IPS-20b (cell line): ENCODE data around the gene IRF3.
A peak's percentile ranks its signal among the peaks of the same experiment; 100 is the strongest.
"Not testable (repeated sequence)": the region's sequence is repeated elsewhere in the genome, so short reads cannot be mapped to it uniquely, and the experiment has no call there.

ENCODE experiments used
- H3K27ac ChIP-seq: one replicate; pipeline ENCODE4 v1.5.1; 2013; ENCODE audit warnings: low read length
- H3K27me3 ChIP-seq: 2 replicates; pipeline ENCODE4 v1.6.1; 2013; ENCODE audit warnings: mild to moderate bottlenecking, low read length, inconsistent platforms; ENCODE audit not compliant: insufficient read depth
- H3K36me3 ChIP-seq: 2 replicates; pipeline ENCODE4 v1.6.1; 2013; ENCODE audit warnings: low read depth, mild to moderate bottlenecking, inconsistent platforms, low read length, moderate library complexity; ENCODE audit not compliant: insufficient read depth
- H3K4me1 ChIP-seq: 2 replicates; pipeline ENCODE4 v1.6.1; 2013; ENCODE audit warnings: mild to moderate bottlenecking, control low read depth, inconsistent platforms, low read length, moderate library complexity; ENCODE audit not compliant: insufficient read depth
- H3K4me3 ChIP-seq: 2 replicates; pipeline ENCODE4 v1.5.1; 2013; ENCODE audit warnings: mild to moderate bottlenecking, low read length, inconsistent platforms
- H3K9ac ChIP-seq: 2 replicates; pipeline ENCODE4 v1.6.1; 2013; ENCODE audit warnings: low read depth, mild to moderate bottlenecking, inconsistent platforms, low read length, moderate library complexity
- H3K9me3 ChIP-seq: 2 replicates; pipeline ENCODE4 v1.6.1; 2013; ENCODE audit warnings: mild to moderate bottlenecking, low read depth, low read length, inconsistent platforms; ENCODE audit not compliant: insufficient read depth

Gene IRF3

DNA sequence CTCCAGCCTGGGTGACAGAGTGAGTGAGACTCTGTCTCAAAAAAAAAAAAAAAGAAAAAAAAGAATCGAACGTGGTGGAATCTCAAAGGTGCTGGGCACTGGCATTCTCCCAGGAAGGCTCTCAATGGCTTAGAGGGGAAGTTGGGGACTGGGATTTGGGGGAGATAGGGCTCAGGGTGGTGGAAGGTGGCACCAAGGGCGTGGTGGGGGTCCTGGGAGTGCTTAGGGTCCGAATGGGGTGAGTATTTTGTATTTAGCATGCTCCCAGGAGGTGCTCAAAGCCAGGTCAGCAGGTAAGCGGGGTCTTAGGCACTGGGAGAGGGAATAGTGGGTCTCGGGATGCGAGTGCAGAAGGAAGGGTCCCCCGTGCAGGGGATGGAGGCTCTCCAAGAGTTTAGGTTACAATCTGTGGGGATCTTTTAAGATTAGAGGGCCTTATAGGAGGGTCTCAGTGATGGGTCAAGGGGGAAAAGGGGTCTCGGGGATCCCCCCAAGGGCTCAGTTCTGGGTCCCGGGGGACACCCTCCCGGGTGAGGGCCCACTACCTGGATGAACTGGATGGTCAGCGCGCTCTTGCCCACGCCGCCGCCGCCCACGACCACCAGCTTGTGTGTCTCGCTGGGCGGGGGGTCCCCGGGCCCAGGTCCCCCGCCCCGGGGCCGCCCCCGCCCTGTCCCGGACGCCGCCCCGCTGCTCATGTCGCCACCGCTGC is 26.1 kb downstream of the IRF3 start:
- Histone ChIP-seq H3K9me3 (no peaks in the 10 kb centered on the region), H3K36me3 (no peaks in the 10 kb centered on the region), H3K4me1 (peaks cover 17% of the 10 kb centered on the region), H3K27ac (no peak overlapping the region), H3K27me3 (peaks cover 12% of the 10 kb centered on the region), H3K4me3 (peak overlapping the region; percentile 66), H3K9ac (peak overlapping the region; percentile 47; the same call in 1 of the 2 replicates)

GRCh38 chr19:49637821-49638738 is 27.6 kb downstream of the IRF3 start:
- no peaks in the 10 kb centered on the region for H3K9me3 ChIP-seq
- peak overlapping the region; percentile 48; the same call in 1 of the 2 replicates for H3K9ac ChIP-seq
- H3K27me3 ChIP-seq = peaks cover 12% of the 10 kb centered on the region
- no peak overlapping the region for H3K27ac ChIP-seq
- peak overlapping the region; percentile 61 for H3K4me3 ChIP-seq
- no peaks in the 10 kb centered on the region for H3K36me3 ChIP-seq
- peaks cover 13% of the 10 kb centered on the region for H3K4me1 ChIP-seq

GRCh38 chr19:49636233-49636932 is 29.3 kb downstream of the IRF3 start:
- H3K4me3 ChIP-seq = no peak overlapping the region
- H3K9ac ChIP-seq = no peak overlapping the region
- no peaks in the 10 kb centered on the region for H3K9me3 ChIP-seq
- no peak overlapping the region for H3K27ac ChIP-seq
- H3K36me3 ChIP-seq = no peaks in the 10 kb centered on the region
- H3K27me3 ChIP-seq = peaks cover 12% of the 10 kb centered on the region
- H3K4me1 ChIP-seq = peaks cover 8% of the 10 kb centered on the region; the same call in 1 of the 2 replicates

GRCh38 chr19:49635530-49636232 is 30.0 kb downstream of the IRF3 start:
- H3K4me1 ChIP-seq = peaks cover 5% of the 10 kb centered on the region; the same call in 1 of the 2 replicates
- no peak overlapping the region for H3K27ac ChIP-seq
- peaks cover 12% of the 10 kb centered on the region for H3K27me3 ChIP-seq
- no peaks in the 10 kb centered on the region for H3K9me3 ChIP-seq
- H3K4me3 ChIP-seq = no peak overlapping the region
- no peak overlapping the region for H3K9ac ChIP-seq
- H3K36me3 ChIP-seq = no peaks in the 10 kb centered on the region

DNA sequence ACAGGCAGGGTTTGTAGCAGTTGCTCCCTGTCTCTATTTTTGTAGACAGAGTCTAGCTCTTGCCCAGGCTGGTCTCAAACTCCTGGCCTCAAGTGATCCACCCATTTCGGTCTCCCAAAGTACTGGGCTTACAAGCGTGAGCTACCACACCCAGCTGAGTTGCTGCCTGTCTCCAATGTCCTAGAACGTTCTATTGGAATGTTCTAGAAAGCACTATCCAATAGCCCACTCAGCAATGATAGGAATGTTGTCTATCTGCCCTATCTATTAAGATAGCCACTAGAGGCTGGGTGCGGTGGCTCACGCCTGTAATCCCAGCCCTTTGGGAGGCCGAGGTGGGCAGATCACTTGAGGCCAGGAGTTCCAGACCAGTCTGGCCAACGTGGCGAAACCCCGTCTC is 32.4 kb downstream of the IRF3 start:
- not testable (repeated sequence) for H3K9ac ChIP-seq, H3K4me1 ChIP-seq, H3K36me3 ChIP-seq, H3K27me3 ChIP-seq, H3K4me3 ChIP-seq, H3K27ac ChIP-seq, H3K9me3 ChIP-seq

DNA sequence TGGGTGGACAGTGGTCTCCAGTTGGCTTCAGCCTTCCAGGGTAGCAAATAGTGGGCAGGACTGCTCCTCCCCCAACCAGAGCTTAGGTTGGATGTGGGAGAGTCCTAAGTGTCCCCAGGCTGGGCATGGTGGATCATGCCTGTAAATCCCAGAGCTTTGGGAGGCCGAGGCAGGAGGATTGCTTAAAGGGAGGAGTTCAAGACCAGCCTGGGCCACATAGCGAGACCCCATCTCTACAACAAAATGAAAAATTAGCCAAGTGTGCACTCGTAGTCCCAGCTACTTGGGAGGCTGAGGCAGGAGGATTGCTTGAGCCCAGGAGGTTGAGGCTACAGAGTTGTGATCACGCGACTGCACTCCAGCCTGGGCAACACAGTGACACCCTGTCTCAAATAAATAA is 33.1 kb downstream of the IRF3 start:
- Histone ChIP-seq H3K27ac (no peak overlapping the region), H3K9me3 (no peaks in the 10 kb centered on the region), H3K36me3 (peaks cover 5% of the 10 kb centered on the region; the same call in 1 of the 2 replicates), H3K4me3 (no peak overlapping the region), H3K27me3 (no peaks in the 10 kb centered on the region), H3K4me1 (no peaks in the 10 kb centered on the region), H3K9ac (no peak overlapping the region)

- H3K9me3 ChIP-seq = no peaks in the 10 kb centered on the region
- no peak overlapping the region for H3K9ac ChIP-seq
- H3K4me1 ChIP-seq = no peaks in the 10 kb centered on the region
- H3K36me3 ChIP-seq = peaks cover 14% of the 10 kb centered on the region
- H3K27me3 ChIP-seq = no peaks in the 10 kb centered on the region
- H3K4me3 ChIP-seq = no peak overlapping the region
- H3K27ac ChIP-seq = no peak overlapping the region
Observed at GRCh38 chr19:49631610-49632192, 34.0 kb downstream of the IRF3 start.

GRCh38 chr19:49631014-49631588 is 34.6 kb downstream of the IRF3 start:
- Histone ChIP-seq H3K9me3 (no peaks in the 10 kb centered on the region), H3K4me1 (no peaks in the 10 kb centered on the region), H3K9ac (no peak overlapping the region), H3K27ac (no peak overlapping the region), H3K36me3 (peaks cover 19% of the 10 kb centered on the region), H3K27me3 (no peaks in the 10 kb centered on the region), H3K4me3 (no peak overlapping the region)

DNA sequence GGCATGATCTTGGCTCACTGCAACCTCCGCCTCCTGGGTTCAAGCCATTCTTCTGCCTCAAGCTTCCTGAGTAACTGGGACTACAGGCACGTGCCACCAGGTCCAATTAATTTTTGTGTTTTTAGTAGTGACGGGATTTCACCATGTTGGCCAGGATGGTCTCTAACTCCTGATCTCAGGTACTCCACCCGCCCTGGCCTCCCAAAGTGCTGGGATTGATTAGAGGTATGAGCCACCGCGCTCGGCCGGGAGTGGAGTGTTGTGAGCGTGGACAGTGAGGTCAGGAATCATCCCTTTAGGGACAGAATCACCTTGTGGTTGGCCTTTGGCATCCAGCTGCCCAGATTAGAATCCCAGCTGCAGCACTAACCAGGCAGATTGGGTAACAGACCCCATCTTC is 36.0 kb downstream of the IRF3 start:
- Histone ChIP-seq H3K27ac (no peak overlapping the region), H3K4me3 (no peak overlapping the region), H3K9me3 (no peaks in the 10 kb centered on the region), H3K36me3 (peaks cover 28% of the 10 kb centered on the region), H3K9ac (no peak overlapping the region), H3K4me1 (no peaks in the 10 kb centered on the region), H3K27me3 (no peaks in the 10 kb centered on the region)

GRCh38 chr19:49626226-49626625 is 39.4 kb downstream of the IRF3 start:
- Histone ChIP-seq H3K9ac (no peak overlapping the region), H3K27me3 (no peaks in the 10 kb centered on the region), H3K4me3 (no peak overlapping the region), H3K9me3 (no peaks in the 10 kb centered on the region), H3K27ac (no peak overlapping the region), H3K36me3 (peaks cover 49% of the 10 kb centered on the region), H3K4me1 (no peaks in the 10 kb centered on the region)
